ENCODE measurements around the gene SYNGAP1. TPM values are rescaled to one million over a fixed set of nuclear protein-coding genes. Genes with fewer than 3 reads are reported as not detected.

The SYNGAP1 gene
- total and polyA plus RNA-seq, 8 donors: 0.58 to 78.8 (median 5.1) TPM

DNA sequence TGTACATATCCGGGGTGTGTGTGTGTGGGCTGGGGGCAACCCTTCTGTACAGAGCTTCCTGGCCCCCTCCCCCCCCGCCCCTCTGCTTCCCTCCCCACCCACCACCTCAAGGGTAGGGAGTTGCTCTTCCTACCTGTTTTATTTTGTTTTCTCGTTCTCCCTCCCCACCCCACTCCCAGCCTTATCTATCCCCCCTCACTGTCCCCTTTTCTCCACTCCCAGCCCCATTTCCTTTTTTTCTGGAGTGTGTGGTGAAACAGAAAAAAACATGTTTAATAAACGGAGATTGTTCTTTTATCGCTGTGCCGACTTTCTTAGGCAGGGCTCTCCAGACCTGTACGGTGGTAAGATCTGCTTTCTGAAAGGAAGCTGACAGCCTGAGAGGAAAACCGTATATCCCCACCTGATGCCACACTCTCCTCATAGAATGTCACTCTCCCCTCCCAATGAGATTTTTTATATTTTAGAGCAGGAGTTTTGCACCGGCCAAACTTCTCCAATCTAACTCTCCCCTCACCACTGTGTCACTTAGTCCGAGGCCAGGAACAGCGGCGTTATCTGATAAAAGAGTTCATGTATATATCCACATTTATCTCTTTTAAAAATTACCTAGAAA lies 33.6 kb downstream of the SYNGAP1 start:
- intact Hi-C loops (cut with DNase I; ENCODE audit: low total_unique reads): no loop called here
- whole genome bisulfite sequencing, 5 donors: 0 to 2% (median 1%) methylated on average over 12 of the region's 12 CpGs
- no peak for DNase-seq
- Histone ChIP-seq H3K36me3 (peaks cover 0 to 26% (median 24%) of the 10 kb centered on the region in 4 donors), H3K4me1 (peaks cover 18 to 47% (median 29%) of the 10 kb centered on the region in 4 donors), H3K27ac (peak overlapping the region in 4 of 5 donors; percentile 80 to 87 (median 86)), H3K4me3 (peak overlapping the region; percentile 76 to 86 (median 78)), H3K9me3 (no peaks in the 10 kb centered on the region), H3K27me3 (no peaks in the 10 kb centered on the region)
- TF ChIP-seq CTCF (IDR thresholded peaks at IDR 0.05) (no peak), EP300 (IDR thresholded peaks at IDR 0.05) (no peak), POLR2A (IDR thresholded peaks at IDR 0.05) (no peak), POLR2AphosphoS5 (IDR thresholded peaks at IDR 0.05) (no peak)

DNA sequence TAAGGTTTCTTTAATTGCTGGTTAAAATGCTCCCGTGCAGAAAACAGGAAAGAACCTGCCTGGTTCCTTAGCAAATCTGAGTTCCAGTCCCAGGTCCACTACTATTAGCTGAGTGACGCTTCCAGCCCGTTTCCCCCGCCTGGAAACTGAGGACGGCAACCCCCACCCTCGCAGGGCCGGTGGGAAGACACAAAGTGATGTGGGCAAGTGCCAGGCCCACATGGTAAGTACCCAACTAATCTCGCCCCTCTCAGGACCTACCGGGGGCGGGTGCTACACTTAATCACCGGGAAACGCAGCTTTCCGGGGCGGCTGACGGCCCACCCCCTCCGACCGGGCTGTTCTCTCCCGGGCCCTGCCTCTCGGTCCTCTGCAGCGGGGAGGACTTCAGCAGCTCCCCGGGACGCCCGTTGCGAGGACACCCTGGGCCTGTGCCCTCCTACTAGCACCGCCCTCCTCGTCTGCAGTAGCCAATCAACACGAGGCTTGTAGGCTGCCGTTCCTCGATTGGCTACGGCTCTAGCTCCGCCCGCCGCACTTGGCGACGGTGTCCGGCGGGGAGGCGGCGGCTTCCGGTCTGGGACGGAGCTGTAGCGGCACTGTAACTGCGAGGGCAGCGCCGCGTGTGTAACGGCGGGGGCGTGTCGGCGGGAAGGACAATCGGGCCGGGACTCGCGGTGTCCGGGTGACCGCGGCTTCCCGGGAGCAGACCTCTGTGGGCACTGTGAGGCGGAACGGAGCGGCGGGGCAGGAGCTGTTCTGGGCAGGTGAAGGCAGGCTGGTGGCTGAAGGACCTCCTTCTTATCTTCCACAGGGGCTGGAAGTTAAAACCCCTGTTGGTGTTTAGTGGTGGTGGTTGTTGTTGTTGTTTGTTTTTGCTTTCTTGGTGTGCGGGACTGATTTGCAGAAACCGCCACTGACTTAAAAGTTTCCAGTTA lies 34.4 kb downstream of the SYNGAP1 start, which contains the start of gene ZBTB9:
Gene ZBTB9 (plus strand): TSS at position 568 of the 938 bp plus-strand sequence. CDS start 525 bp downstream, outside the sequence.
- WGBS, 5 donors: 0 to 1% (median 0%) methylated on average over 13 to 65 of the region's 65 CpGs
- no peaks in the 10 kb centered on the region for H3K9me3 ChIP-seq
- peaks cover 18 to 47% (median 29%) of the 10 kb centered on the region in 4 donors for H3K4me1 ChIP-seq
- TF ChIP-seq POLR2AphosphoS5 (IDR thresholded peaks at IDR 0.05): peak; percentile 76 to 97 (median 93)
- TF ChIP-seq POLR2A (IDR thresholded peaks at IDR 0.05): peak in 2 of 4 donors; percentile 45 to 64
- no peak for TF ChIP-seq CTCF (IDR thresholded peaks at IDR 0.05)
- TF ChIP-seq EP300 (IDR thresholded peaks at IDR 0.05): no peak
- no peaks in the 10 kb centered on the region for H3K27me3 ChIP-seq
- DNase-seq: peak; percentile 98 to 99
- intact Hi-C loops (cut with DNase I; ENCODE audit: low total_unique reads): no loop called here
- H3K4me3 ChIP-seq: peak within 1 kb of the TSS; percentile 76 to 86 (median 78)
- H3K36me3 ChIP-seq: peaks cover 0 to 19% (median 17%) of the 10 kb centered on the region in 4 donors
- H3K27ac ChIP-seq: peak within 1 kb of the TSS; percentile 73 to 87 (median 86)

- no peak for TF ChIP-seq POLR2AphosphoS5 (IDR thresholded peaks at IDR 0.05)
- TF ChIP-seq EP300 (IDR thresholded peaks at IDR 0.05): no peak
- no peak for TF ChIP-seq CTCF (IDR thresholded peaks at IDR 0.05)
- DNase-seq: no peak
- Histone ChIP-seq H3K36me3 (peaks cover 0 to 19% (median 14%) of the 10 kb centered on the region in 4 donors), H3K27ac (peak overlapping the region in 3 of 5 donors; percentile 80 to 87 (median 87)), H3K4me1 (peaks cover 18 to 45% (median 29%) of the 10 kb centered on the region in 4 donors), H3K9me3 (no peaks in the 10 kb centered on the region), H3K27me3 (no peaks in the 10 kb centered on the region), H3K4me3 (peak overlapping the region; percentile 76 to 86 (median 78))
- WGBS, 5 donors: 39 to 46% (median 43%) methylated on average over 16 of the region's 16 CpGs
- intact Hi-C loops (cut with DNase I; ENCODE audit: low total_unique reads): no loop called here
Measured at GRCh38 chr6:33455051-33455450, 35.2 kb downstream of the SYNGAP1 start.

DNA sequence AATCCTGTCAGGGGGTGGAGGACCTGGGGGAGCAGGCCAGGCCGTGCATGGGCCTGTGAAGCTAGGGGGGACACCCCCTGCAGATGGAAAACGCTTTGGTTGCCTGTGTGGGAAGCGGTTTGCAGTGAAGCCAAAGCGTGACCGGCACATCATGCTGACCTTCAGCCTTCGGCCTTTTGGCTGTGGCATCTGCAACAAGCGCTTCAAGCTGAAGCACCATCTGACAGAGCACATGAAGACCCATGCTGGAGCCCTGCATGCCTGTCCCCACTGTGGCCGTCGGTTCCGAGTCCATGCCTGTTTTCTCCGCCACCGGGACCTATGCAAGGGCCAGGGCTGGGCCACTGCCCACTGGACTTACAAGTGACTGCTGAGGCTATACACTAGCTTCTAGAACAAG lies 36.3 kb downstream of the SYNGAP1 start:
- Histone ChIP-seq H3K4me3 (no peak overlapping the region), H3K36me3 (peaks cover 0 to 19% (median 14%) of the 10 kb centered on the region in 4 donors), H3K27ac (no peak overlapping the region), H3K27me3 (no peaks in the 10 kb centered on the region), H3K9me3 (no peaks in the 10 kb centered on the region), H3K4me1 (peaks cover 18 to 34% (median 29%) of the 10 kb centered on the region in 4 donors)
- no peak for TF ChIP-seq POLR2AphosphoS5 (IDR thresholded peaks at IDR 0.05)
- TF ChIP-seq CTCF (IDR thresholded peaks at IDR 0.05): no peak
- TF ChIP-seq POLR2A (IDR thresholded peaks at IDR 0.05): no peak
- no peak for TF ChIP-seq EP300 (IDR thresholded peaks at IDR 0.05)
- 97 to 100% (median 98%) methylated on average over 12 of the region's 12 CpGs for WGBS, 5 donors
- no peak for DNase-seq
- intact Hi-C loops (cut with DNase I; ENCODE audit: low total_unique reads): no loop called here

Data from stomach (tissue), 9 donors.